NCI-H2196 (cell line): Measurements from ENCODE around the gene DNPH1.

Experiments
- DNase-seq: peaks from one replicate; lab custom pipeline; 2025; ENCODE audit not compliant: unreplicated experiment; lab: John Stamatoyannopoulos, UW

The DNPH1 gene

GRCh38 chr6:43216200-43216599 is 13.1 kb downstream of the DNPH1 start:
- no peak for DNase-seq

GRCh38 chr6:43215066-43215465 is 14.2 kb downstream of the DNPH1 start:
- DNase-seq, result no peak

- no peak for DNase-seq
These were observed 15.8 kb downstream of the DNPH1 start for GRCh38 chr6:43213431-43213830.

GRCh38 chr6:43211955-43212354 is 17.3 kb downstream of the DNPH1 start:
- DNase-seq, result no peak

GRCh38 chr6:43207286-43207685 is 22.0 kb downstream of the DNPH1 start:
- DNase-seq, result no peak

- no peak for DNase-seq
These were observed 23.4 kb downstream of the DNPH1 start for GRCh38 chr6:43205849-43206248.

GRCh38 chr6:43204271-43205105 is 24.8 kb downstream of the DNPH1 start:
- no peak for DNase-seq

GRCh38 chr6:43203718-43204095 is 25.6 kb downstream of the DNPH1 start:
- DNase-seq, result no peak

- DNase-seq, result no peak
These were observed 26.1 kb downstream of the DNPH1 start for GRCh38 chr6:43203029-43203717.

GRCh38 chr6:43202451-43202850 is 26.8 kb downstream of the DNPH1 start:
- no peak for DNase-seq

- DNase-seq, result no peak
These were observed 28.7 kb downstream of the DNPH1 start for GRCh38 chr6:43200541-43200940.

- no peak for DNase-seq
These were observed 29.4 kb downstream of the DNPH1 start for GRCh38 chr6:43199912-43200311.

- DNase-seq, result no peak
These were observed 32.9 kb downstream of the DNPH1 start for GRCh38 chr6:43196337-43196736.

- no peak for DNase-seq
These were observed 35.4 kb downstream of the DNPH1 start for GRCh38 chr6:43193929-43194328.

GRCh38 chr6:43192911-43193310 is 36.4 kb downstream of the DNPH1 start:
- no peak for DNase-seq

- DNase-seq, result no peak
These were observed 39.4 kb downstream of the DNPH1 start for GRCh38 chr6:43189776-43190304.

- no peak for DNase-seq
These were observed 40.9 kb downstream of the DNPH1 start for GRCh38 chr6:43188426-43188825.

GRCh38 chr6:43187821-43188220 is 41.5 kb downstream of the DNPH1 start:
- DNase-seq, result no peak

GRCh38 chr6:43186706-43187105 is 42.6 kb downstream of the DNPH1 start:
- no peak for DNase-seq

- no peak for DNase-seq
These were observed 43.3 kb downstream of the DNPH1 start for GRCh38 chr6:43186019-43186418.

- no peak for DNase-seq
These were observed 43.8 kb downstream of the DNPH1 start for GRCh38 chr6:43185391-43185985.
